Astrocyte of the cerebellum (primary cell): ENCODE results near the gene OSBPL5.

ENCODE experiments used
- DNase-seq: peaks from one replicate; pipeline ENCODE4 v3.0.0-alpha.2; 2011; ENCODE audit warnings: low read depth
- H3K4me3 ChIP-seq: 2 replicates; pipeline ENCODE4 v1.5.1; 2011; ENCODE audit warnings: mild to moderate bottlenecking, low read depth, low read length, moderate library complexity
- CTCF ChIP-seq: IDR thresholded peaks from 2 replicates; pipeline ENCODE4 v1.5.1; 2012; ENCODE audit warnings: low read length, low read depth, moderate library complexity, mild to moderate bottlenecking; ENCODE audit errors: missing control alignments
- in situ Hi-C: cut with HindIII; loops from 2 replicates; pipeline ENCODE4 v1.10.0; 2017; ENCODE audit warnings: low sequenced_read_pairs

Gene OSBPL5

GRCh38 chr11:3145206-3145520 lies 19.9 kb downstream of the OSBPL5 start:
- DNase-seq, result no peak
- in situ Hi-C loops, result no loop called here
- TF ChIP-seq CTCF, result no peak
- H3K4me3 ChIP-seq, result no peak overlapping the region

GRCh38 chr11:3144296-3145205 lies 20.6 kb downstream of the OSBPL5 start:
- TF ChIP-seq CTCF, result no peak
- no peak overlapping the region for H3K4me3 ChIP-seq
- DNase-seq, result no peak
- in situ Hi-C loops, result no loop called here

- in situ Hi-C loops, result no loop called here
- no peak overlapping the region for H3K4me3 ChIP-seq
- TF ChIP-seq CTCF, result no peak
- no peak for DNase-seq
Measured at GRCh38 chr11:3143136-3143880, 21.8 kb downstream of the OSBPL5 start.

- no peak for TF ChIP-seq CTCF
- in situ Hi-C loops, result no loop called here
- H3K4me3 ChIP-seq, result no peak overlapping the region
- DNase-seq, result no peak
Measured at GRCh38 chr11:3140291-3140603, 24.9 kb downstream of the OSBPL5 start.

GRCh38 chr11:3139481-3140290 lies 25.4 kb downstream of the OSBPL5 start:
- no peak for TF ChIP-seq CTCF
- in situ Hi-C loops, result no loop called here
- no peak overlapping the region for H3K4me3 ChIP-seq
- DNase-seq, result no peak

GRCh38 chr11:3139086-3139440 lies 26.0 kb downstream of the OSBPL5 start:
- no peak overlapping the region for H3K4me3 ChIP-seq
- DNase-seq, result no peak
- in situ Hi-C loops, result no loop called here
- no peak for TF ChIP-seq CTCF
